CD4-positive, alpha-beta T cell (primary cell): ENCODE measurements around the gene RIN3. TPM values are rescaled to one million over a fixed set of nuclear protein-coding genes. Genes with fewer than 3 reads are reported as not detected.

Source experiments
- ATAC-seq: fragments of 200-7000 bp; cut with Tn5 transposase; one replicate; pipeline ENCODE4 v1.10.0; 2022; ENCODE audit warnings: mild to moderate bottlenecking; ENCODE audit not compliant: poor library complexity
- CTCF ChIA-PET: fragments of 350-600 bp; sonication (Branson Sonifier 250); formaldehyde crosslinking; loops from one replicate; lab custom pipeline; 2021; ENCODE audit warnings: antibody characterized with exemption, inconsistent platforms; lab: Charles Lee
- POLR2A ChIA-PET: fragments of 350-600 bp; sonication (Branson Sonifier 250); formaldehyde crosslinking; loops from one replicate; lab custom pipeline; 2021; ENCODE audit warnings: antibody characterized with exemption, inconsistent platforms; lab: Charles Lee
- DNase-seq, 14 experiments: peaks; one replicate each; pipeline ENCODE4 v3.0.0-alpha.2; 2013 to 2020; ENCODE audit warnings: mixed read lengths in 2 of 14
- H3K27ac ChIP-seq, 2 donors: one replicate each; pipeline versions ENCODE4 v1.5.1 to v1.7.0; 2013; ENCODE audit warnings: low read length in 2 of 2, low read depth in 1 of 2, mild to moderate bottlenecking in 1 of 2
- H3K27me3 ChIP-seq, 2 experiments: 1 replicate in 1 of 2; 2 replicates in 1 of 2; pipeline versions ENCODE4 v1.6.1 to v1.7.0; 2013; ENCODE audit warnings: low read length in 2 of 2, control low read depth in 1 of 2, mild to moderate bottlenecking in 1 of 2, moderate library complexity in 1 of 2; ENCODE audit not compliant: insufficient read depth in 2 of 2, control insufficient read depth in 1 of 2
- H3K36me3 ChIP-seq: one replicate; pipeline ENCODE4 v1.6.1; 2013; ENCODE audit warnings: low read length, control low read depth; ENCODE audit not compliant: insufficient read depth
- H3K4me1 ChIP-seq: one replicate; pipeline ENCODE4 v1.6.1; 2013; ENCODE audit warnings: low read length, control low read depth; ENCODE audit not compliant: insufficient read depth
- H3K4me3 ChIP-seq: one replicate; pipeline ENCODE4 v1.5.1; 2013; ENCODE audit warnings: mild to moderate bottlenecking, low read length, moderate library complexity
- H3K9me3 ChIP-seq, 2 experiments: 1 replicate in 1 of 2; 2 replicates in 1 of 2; pipeline versions ENCODE4 v1.6.1 to v1.7.0; 2013; ENCODE audit warnings: low read length in 2 of 2, mild to moderate bottlenecking in 2 of 2, control low read depth in 1 of 2, moderate library complexity in 1 of 2; ENCODE audit not compliant: control insufficient read depth in 1 of 2, insufficient read depth in 1 of 2
- H3K27ac Mint-ChIP-seq: one replicate; pipeline ENCODE4 v1.8.0; 2020; ENCODE audit warnings: mixed read lengths
- H3K27me3 Mint-ChIP-seq: one replicate; pipeline ENCODE4 v1.8.0; 2021; ENCODE audit warnings: mixed read lengths
- H3K36me3 Mint-ChIP-seq: one replicate; pipeline ENCODE4 v1.8.0; 2021; ENCODE audit warnings: low read depth, mixed read lengths
- H3K4me1 Mint-ChIP-seq: one replicate; pipeline ENCODE4 v1.8.0; 2021; ENCODE audit warnings: low read depth, mixed read lengths
- H3K4me3 Mint-ChIP-seq: one replicate; pipeline ENCODE4 v1.8.0; 2020; ENCODE audit warnings: mild to moderate bottlenecking, mixed read lengths
- H3K9me3 Mint-ChIP-seq: one replicate; pipeline ENCODE4 v1.8.0; 2020; ENCODE audit warnings: mixed read lengths
- intact Hi-C, 2 experiments: fragments of 100-400 bp; cut with DNase I in 1 of 2; cut with micrococcal nuclease in 1 of 2; formaldehyde crosslinking; loops; one replicate each; pipeline versions ENCODE4 v1.15.1 to v1.9.0; 2023 to 2025; cut with DNase I, micrococcal nuclease
- total RNA-seq, 174 experiments: library from RNA in 2 of 174; stranded (reverse) in 2 of 174; gene quantifications; one replicate each; pipeline ENCODE4 v1.2.3 and lab custom pipeline; 2021 to 2026
- TF ChIP-seq, protein P1 (sequence below): fragments of 200-600 bp; IDR thresholded peaks from one replicate; pipeline ENCODE4 v1.8.0; 2022; ENCODE audit warnings: antibody characterized with exemption, mild to moderate bottlenecking

Gene RIN3
- total RNA-seq, 2 experiments from 2014 or later = 67.9 to 72.2 TPM

DNA sequence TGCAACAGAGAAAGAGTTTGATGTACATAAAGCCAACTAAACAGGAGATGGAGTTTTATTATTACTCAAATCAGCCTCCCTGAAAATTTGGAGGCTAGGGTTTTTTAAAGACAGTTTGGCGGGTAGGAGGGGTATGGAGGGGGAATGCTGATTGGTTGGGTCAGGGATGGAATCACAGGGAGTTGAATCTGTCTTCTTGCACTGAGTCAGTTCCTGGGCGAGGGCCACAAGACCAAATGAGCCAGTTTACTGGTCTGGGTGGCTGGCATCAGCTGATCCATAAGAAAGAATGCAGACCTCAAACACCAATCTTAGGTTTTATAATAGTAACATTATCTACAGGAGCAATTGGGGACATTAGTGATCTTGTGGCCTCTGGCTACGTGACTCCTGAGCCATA, 64.9 kb downstream of the RIN3 start:
- TF ChIP-seq, protein P1, sequence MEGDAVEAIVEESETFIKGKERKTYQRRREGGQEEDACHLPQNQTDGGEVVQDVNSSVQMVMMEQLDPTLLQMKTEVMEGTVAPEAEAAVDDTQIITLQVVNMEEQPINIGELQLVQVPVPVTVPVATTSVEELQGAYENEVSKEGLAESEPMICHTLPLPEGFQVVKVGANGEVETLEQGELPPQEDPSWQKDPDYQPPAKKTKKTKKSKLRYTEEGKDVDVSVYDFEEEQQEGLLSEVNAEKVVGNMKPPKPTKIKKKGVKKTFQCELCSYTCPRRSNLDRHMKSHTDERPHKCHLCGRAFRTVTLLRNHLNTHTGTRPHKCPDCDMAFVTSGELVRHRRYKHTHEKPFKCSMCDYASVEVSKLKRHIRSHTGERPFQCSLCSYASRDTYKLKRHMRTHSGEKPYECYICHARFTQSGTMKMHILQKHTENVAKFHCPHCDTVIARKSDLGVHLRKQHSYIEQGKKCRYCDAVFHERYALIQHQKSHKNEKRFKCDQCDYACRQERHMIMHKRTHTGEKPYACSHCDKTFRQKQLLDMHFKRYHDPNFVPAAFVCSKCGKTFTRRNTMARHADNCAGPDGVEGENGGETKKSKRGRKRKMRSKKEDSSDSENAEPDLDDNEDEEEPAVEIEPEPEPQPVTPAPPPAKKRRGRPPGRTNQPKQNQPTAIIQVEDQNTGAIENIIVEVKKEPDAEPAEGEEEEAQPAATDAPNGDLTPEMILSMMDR = no peak
- intact Hi-C loops = no loop called here
- H3K36me3 ChIP-seq = no peaks in the 10 kb centered on the region
- H3K9me3 ChIP-seq = peaks cover 0 to 5% of the 10 kb centered on the region in 2 experiments
- ATAC-seq (no peak), DNase-seq (no peak)
- H3K9me3 Mint-ChIP-seq = no peaks in the 10 kb centered on the region
- H3K4me3 Mint-ChIP-seq = no peak overlapping the region
- H3K36me3 Mint-ChIP-seq = peaks cover 23% of the 10 kb centered on the region
- ChIA-PET CTCF (no interaction called here), POLR2A (interaction anchor here (3.0 kb wide), 1 partner anchor 7 kb away, joined by 29 read pairs; no protein-coding TSS in a partner anchor)
- no peak overlapping the region for H3K27ac ChIP-seq
- no peaks in the 10 kb centered on the region for H3K27me3 Mint-ChIP-seq
- H3K4me1 Mint-ChIP-seq = peaks cover 73% of the 10 kb centered on the region
- H3K4me3 ChIP-seq = no peak overlapping the region
- H3K4me1 ChIP-seq = peaks cover 48% of the 10 kb centered on the region
- H3K27me3 ChIP-seq = no peaks in the 10 kb centered on the region
- peak overlapping the region; percentile 77 for H3K27ac Mint-ChIP-seq

DNA sequence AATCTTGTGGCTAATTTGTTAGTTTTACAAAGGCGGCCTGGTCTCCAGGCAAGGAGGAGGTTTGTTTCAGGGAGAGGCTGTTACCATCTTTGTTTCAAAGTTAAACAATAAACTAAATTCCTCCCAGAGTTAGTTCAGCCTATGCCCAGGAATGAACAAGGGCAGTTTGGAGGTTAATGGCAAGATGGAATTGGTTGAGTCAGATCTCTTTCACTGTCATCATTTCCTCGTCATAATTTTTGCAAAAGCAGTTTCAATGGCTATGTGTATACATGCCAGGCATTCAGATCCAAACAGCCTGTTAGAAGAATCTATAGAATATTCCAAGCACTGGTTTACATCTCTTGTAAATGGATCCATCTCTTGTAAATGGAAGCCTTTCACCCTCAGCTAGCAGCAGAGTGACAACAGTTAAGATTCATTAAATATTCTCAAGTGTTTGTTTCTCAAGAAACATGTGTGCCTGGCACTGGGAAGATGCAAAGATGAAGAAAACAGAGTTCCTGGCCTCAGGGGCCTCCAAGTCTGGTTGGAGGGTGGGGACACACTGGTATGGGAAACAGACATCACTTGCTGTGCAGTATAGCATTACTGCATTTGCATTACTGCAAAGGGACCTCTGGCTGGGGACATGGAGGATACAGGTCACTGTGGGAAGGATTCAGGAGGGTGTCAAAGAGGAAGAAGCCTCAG, 65.8 kb downstream of the RIN3 start:
- ChIA-PET CTCF (no interaction called here), POLR2A (no interaction called here)
- H3K4me1 Mint-ChIP-seq = peaks cover 76% of the 10 kb centered on the region
- DNase-seq (no peak), ATAC-seq (no peak)
- H3K36me3 Mint-ChIP-seq = peaks cover 23% of the 10 kb centered on the region
- H3K4me3 Mint-ChIP-seq = no peak overlapping the region
- Histone ChIP-seq H3K4me1 (peaks cover 57% of the 10 kb centered on the region), H3K9me3 (peaks cover 0 to 5% of the 10 kb centered on the region in 2 experiments), H3K27me3 (no peaks in the 10 kb centered on the region), H3K27ac (no peak overlapping the region), H3K36me3 (no peaks in the 10 kb centered on the region), H3K4me3 (no peak overlapping the region)
- H3K9me3 Mint-ChIP-seq = no peaks in the 10 kb centered on the region
- intact Hi-C loops = no loop called here
- TF ChIP-seq, protein P1 = no peak
- H3K27ac Mint-ChIP-seq = no peak overlapping the region
- H3K27me3 Mint-ChIP-seq = no peaks in the 10 kb centered on the region

DNA sequence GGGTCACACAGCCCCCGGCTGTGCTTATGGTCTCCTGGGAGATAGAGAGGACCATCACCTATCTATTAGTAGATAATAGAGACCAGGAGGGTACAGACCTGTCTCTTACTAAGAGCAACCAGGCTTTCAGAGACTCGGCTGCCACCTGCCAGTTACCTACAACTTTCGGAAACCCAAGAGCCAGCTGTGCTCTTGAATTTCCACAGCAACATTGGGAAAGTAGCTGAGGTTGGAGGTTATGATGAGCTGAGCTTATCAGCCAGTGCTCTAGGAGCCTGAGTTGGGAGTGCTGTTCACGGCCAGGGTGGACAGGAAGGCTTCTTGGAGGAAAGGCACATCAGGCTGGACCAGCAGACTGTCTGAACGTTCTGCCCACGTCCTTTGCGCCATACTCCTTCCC, 67.6 kb downstream of the RIN3 start:
- peak overlapping the region; percentile 69 for H3K27ac Mint-ChIP-seq
- H3K27ac ChIP-seq = no peak overlapping the region

More for the DNA sequence above, 67.6 kb downstream of the RIN3 start:
- H3K4me3 Mint-ChIP-seq = no peak overlapping the region
- CTCF ChIA-PET = no interaction called here
- no peak for DNase-seq
- peaks cover 0 to 5% of the 10 kb centered on the region in 2 experiments for H3K9me3 ChIP-seq
- ATAC-seq = no peak
- POLR2A ChIA-PET = no interaction called here
- intact Hi-C loops = loop anchor here in 1 of 2 experiments (5.0 kb wide), 2 partner anchors 44 to 69 kb away; partner anchors contain the start of gene RIN3
- H3K4me1 ChIP-seq = peaks cover 72% of the 10 kb centered on the region
- TF ChIP-seq, protein P1 = no peak
- no peak overlapping the region for H3K4me3 ChIP-seq
- H3K36me3 Mint-ChIP-seq = peaks cover 23% of the 10 kb centered on the region
- H3K9me3 Mint-ChIP-seq = no peaks in the 10 kb centered on the region
- no peaks in the 10 kb centered on the region for H3K27me3 Mint-ChIP-seq
- no peaks in the 10 kb centered on the region for H3K27me3 ChIP-seq
- H3K4me1 Mint-ChIP-seq = peaks cover 85% of the 10 kb centered on the region
- H3K36me3 ChIP-seq = no peaks in the 10 kb centered on the region
